Panc1 (cell line): ENCODE measurements around the gene VPS11. TPM values are rescaled to one million over a fixed set of nuclear protein-coding genes. Genes with fewer than 3 reads are reported as not detected.

ENCODE experiments used
- ATAC-seq: fragments of 200-7000 bp; cut with Tn5 transposase; 2 replicates; pipeline ENCODE4 v1.9.1; 2020; ENCODE audit warnings: mild to moderate bottlenecking, moderate library complexity
- BruUV-seq: library from RNA; stranded (reverse); fragments of 400-500 nt; replicated peaks from 2 replicates; lab custom pipeline; 2021; lab: Mats Ljungman, UMichigan
- CTCF ChIA-PET: fragments of 300-600 bp; sonication (Branson Sonifier 250); formaldehyde crosslinking; loops from one replicate; lab custom pipeline; 2022; ENCODE audit warnings: antibody characterized with exemption; lab: Charles Lee
- POLR2A ChIA-PET: fragments of 300-600 bp; sonication (Branson Sonifier 250); formaldehyde crosslinking; loops from one replicate; lab custom pipeline; 2022; ENCODE audit warnings: antibody characterized with exemption; lab: Charles Lee
- DNase-seq: peaks from one replicate; pipeline ENCODE4 v3.0.0-alpha.2; 2010; ENCODE audit warnings: low read depth, low spot score
- H3K27ac ChIP-seq: 2 replicates; pipeline ENCODE4 v1.5.1; 2011; ENCODE audit warnings: mild to moderate bottlenecking, low read length, inconsistent platforms
- H3K27me3 ChIP-seq: fragments of 200-500 bp; sonication (Bioruptor generic); 2 replicates; pipeline ENCODE4 v1.6.0; 2014; ENCODE audit warnings: low read length, inconsistent platforms; ENCODE audit not compliant: control insufficient read depth, insufficient read depth
- H3K36me3 ChIP-seq: fragments of 200-500 bp; sonication (Bioruptor generic); 2 replicates; pipeline ENCODE4 v1.5.1; 2014; ENCODE audit warnings: inconsistent platforms, mild to moderate bottlenecking, low read length, moderate library complexity; ENCODE audit not compliant: control insufficient read depth, insufficient read depth
- H3K4me1 ChIP-seq: 2 replicates; pipeline ENCODE4 v1.5.1; 2011; ENCODE audit warnings: inconsistent platforms, mild to moderate bottlenecking, low read length, moderate library complexity; ENCODE audit not compliant: control insufficient read depth, insufficient read depth
- H3K4me3 ChIP-seq, 2 experiments: 2 replicates each; pipeline ENCODE4 v1.5.1; 2011 to 2012; ENCODE audit warnings: low read depth in 2 of 2, low read length in 2 of 2, mild to moderate bottlenecking in 2 of 2, inconsistent platforms in 1 of 2, moderate library complexity in 1 of 2
- H3K9me3 ChIP-seq: fragments of 200-500 bp; sonication (Bioruptor generic); 2 replicates; pipeline ENCODE4 v1.5.1; 2014; ENCODE audit warnings: low read depth, mild to moderate bottlenecking, inconsistent platforms, low read length, moderate library complexity; ENCODE audit not compliant: control insufficient read depth, insufficient read depth
- POLR2AphosphoS5 ChIP-seq: IDR thresholded peaks from 2 replicates; pipeline ENCODE4 v1.6.1; 2012; ENCODE audit warnings: mild to moderate bottlenecking, low read depth, low read length, moderate library complexity
- SIN3A ChIP-seq: IDR thresholded peaks from 2 replicates; pipeline ENCODE4 v1.6.1; 2012; ENCODE audit warnings: low read depth, mild to moderate bottlenecking, low read length, moderate library complexity, borderline replicate concordance; ENCODE audit not compliant: insufficient read depth
- TCF7L2 ChIP-seq: IDR thresholded peaks from 2 replicates; pipeline ENCODE4 v1.6.1; 2011; ENCODE audit warnings: mild to moderate bottlenecking, low read depth, low read length, inconsistent platforms
- in situ Hi-C: cut with HindIII; loops from 2 replicates; pipeline ENCODE4 v1.10.0; 2016; ENCODE audit warnings: low sequenced_read_pairs, low pct_unique_long_range_greater_than_20kb
- intact Hi-C: fragments of 100-400 bp; cut with micrococcal nuclease; formaldehyde crosslinking; loops from one replicate; pipeline ENCODE4 v1.10.0; 2022; ENCODE audit not compliant: unreplicated experiment
- total RNA-seq: library from RNA; stranded (reverse); gene quantifications from one replicate; pipeline ENCODE4 v1.2.1, GENCODE V29; 2021; ENCODE audit not compliant: unreplicated experiment
- TF ChIP-seq, protein P1 (sequence below): fragments of 450-650 bp; IDR thresholded peaks from 2 replicates; pipeline ENCODE4 v1.5.1; 2017; ENCODE audit warnings: mild to moderate bottlenecking
- TF ChIP-seq, protein P2 (sequence below), 2 experiments: IDR thresholded peaks; 2 replicates each; pipeline ENCODE4 v1.6.1; 2011 to 2012; ENCODE audit warnings: low read depth in 2 of 2, control low read depth in 1 of 2, low read length in 1 of 2, mild to moderate bottlenecking in 1 of 2, moderate library complexity in 1 of 2; ENCODE audit not compliant: insufficient read depth in 1 of 2

VPS11 gene
- total RNA-seq, 1 experiment from 2014 or later, result 28.2 TPM

DNA sequence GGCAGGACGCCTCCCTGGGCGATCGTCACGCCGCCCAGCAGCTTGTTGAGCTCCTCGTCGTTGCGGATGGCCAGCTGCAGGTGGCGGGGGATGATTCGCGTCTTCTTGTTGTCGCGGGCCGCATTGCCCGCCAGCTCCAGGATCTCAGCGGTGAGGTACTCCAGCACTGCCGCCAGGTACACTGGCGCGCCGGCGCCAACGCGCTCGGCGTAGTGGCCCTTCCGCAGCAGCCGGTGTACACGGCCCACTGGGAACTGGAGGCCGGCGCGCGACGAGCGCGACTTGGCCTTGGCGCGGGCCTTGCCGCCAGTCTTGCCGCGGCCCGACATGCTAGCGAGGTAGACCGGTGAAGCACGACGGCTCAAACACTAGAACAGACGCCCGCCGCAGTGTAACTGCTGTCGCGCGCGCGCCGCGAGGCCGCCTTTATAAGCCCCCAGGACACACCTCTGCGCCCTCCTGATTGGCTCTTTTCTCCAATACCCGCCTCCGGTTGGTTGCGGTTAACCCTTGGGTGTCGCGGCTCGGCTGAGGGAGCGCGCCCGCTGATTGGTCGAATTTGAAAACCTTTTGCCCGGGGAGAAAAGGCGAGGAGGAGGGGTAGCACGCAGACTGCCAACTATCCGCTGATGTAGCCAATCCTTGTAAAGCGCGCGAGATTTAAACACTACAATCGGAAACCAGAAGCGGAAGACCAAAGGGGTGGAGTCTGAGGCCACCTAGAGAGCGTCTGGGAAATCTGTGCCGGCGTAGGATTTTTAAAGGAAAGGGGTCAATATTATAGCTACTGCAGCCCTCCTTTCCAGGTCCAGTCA lies 27.7 kb downstream of the VPS11 start:
- intact Hi-C loops, result no loop called here
- TF ChIP-seq, protein P1, sequence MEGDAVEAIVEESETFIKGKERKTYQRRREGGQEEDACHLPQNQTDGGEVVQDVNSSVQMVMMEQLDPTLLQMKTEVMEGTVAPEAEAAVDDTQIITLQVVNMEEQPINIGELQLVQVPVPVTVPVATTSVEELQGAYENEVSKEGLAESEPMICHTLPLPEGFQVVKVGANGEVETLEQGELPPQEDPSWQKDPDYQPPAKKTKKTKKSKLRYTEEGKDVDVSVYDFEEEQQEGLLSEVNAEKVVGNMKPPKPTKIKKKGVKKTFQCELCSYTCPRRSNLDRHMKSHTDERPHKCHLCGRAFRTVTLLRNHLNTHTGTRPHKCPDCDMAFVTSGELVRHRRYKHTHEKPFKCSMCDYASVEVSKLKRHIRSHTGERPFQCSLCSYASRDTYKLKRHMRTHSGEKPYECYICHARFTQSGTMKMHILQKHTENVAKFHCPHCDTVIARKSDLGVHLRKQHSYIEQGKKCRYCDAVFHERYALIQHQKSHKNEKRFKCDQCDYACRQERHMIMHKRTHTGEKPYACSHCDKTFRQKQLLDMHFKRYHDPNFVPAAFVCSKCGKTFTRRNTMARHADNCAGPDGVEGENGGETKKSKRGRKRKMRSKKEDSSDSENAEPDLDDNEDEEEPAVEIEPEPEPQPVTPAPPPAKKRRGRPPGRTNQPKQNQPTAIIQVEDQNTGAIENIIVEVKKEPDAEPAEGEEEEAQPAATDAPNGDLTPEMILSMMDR, result peak; percentile 65
- TF ChIP-seq, protein P2, sequence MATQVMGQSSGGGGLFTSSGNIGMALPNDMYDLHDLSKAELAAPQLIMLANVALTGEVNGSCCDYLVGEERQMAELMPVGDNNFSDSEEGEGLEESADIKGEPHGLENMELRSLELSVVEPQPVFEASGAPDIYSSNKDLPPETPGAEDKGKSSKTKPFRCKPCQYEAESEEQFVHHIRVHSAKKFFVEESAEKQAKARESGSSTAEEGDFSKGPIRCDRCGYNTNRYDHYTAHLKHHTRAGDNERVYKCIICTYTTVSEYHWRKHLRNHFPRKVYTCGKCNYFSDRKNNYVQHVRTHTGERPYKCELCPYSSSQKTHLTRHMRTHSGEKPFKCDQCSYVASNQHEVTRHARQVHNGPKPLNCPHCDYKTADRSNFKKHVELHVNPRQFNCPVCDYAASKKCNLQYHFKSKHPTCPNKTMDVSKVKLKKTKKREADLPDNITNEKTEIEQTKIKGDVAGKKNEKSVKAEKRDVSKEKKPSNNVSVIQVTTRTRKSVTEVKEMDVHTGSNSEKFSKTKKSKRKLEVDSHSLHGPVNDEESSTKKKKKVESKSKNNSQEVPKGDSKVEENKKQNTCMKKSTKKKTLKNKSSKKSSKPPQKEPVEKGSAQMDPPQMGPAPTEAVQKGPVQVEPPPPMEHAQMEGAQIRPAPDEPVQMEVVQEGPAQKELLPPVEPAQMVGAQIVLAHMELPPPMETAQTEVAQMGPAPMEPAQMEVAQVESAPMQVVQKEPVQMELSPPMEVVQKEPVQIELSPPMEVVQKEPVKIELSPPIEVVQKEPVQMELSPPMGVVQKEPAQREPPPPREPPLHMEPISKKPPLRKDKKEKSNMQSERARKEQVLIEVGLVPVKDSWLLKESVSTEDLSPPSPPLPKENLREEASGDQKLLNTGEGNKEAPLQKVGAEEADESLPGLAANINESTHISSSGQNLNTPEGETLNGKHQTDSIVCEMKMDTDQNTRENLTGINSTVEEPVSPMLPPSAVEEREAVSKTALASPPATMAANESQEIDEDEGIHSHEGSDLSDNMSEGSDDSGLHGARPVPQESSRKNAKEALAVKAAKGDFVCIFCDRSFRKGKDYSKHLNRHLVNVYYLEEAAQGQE (IDR thresholded peaks at IDR 0.05; ENCODE audit: insufficient read depth in 1 of 2, low read depth in 2 of 2, low read length in 1 of 2), result peak in 1 of 2 experiments; percentile 61; a peak in 2 of 4 replicates
- TF ChIP-seq TCF7L2 (peak; percentile 77), POLR2AphosphoS5 (peak; percentile 100), SIN3A (peak; percentile 88)

DNA sequence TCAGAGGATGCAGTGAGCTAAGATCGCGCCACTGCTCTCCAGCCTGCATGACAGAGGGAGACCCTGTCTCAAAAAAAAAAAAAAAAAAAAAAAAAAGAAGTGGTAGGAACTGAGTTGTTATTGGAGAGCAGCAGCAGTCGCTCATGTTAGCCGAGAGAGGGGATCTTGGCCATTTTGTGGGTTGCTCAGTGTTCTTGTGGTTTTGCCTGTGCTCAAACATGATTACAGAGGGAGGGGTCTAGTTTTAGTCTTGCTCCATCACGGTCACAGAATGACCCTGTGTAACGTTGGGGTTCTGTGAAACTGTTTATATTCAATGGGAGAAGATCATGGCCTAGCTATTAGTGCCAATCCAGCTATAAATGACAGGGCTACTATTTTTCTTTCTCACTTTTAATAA lies 32.1 kb downstream of the VPS11 start:
- ChIA-PET POLR2A (interaction anchor here (0.6 kb wide), 1 partner anchor 28 kb away, joined by 11 read pairs; no protein-coding TSS in a partner anchor), CTCF (interaction anchor here (0.6 kb wide), 1 partner anchor 239 kb away, joined by 6 read pairs; no protein-coding TSS in a partner anchor)
- 0 out of 2 replicates have a peak, but pooled peaks cover 6% of the 10 kb centered on the region for H3K36me3 ChIP-seq
- H3K27me3 ChIP-seq, result no peaks in the 10 kb centered on the region
- intact Hi-C loops, result loop anchor here (2.0 kb wide), 1 partner anchor 223 kb away; no protein-coding TSS in a partner anchor
- no TSS peak for BruUV-seq
- no peak overlapping the region for H3K4me3 ChIP-seq
- H3K9me3 ChIP-seq, result no peaks in the 10 kb centered on the region
- in situ Hi-C loops, result no loop called here
- peaks cover 16% of the 10 kb centered on the region for H3K4me1 ChIP-seq
- ATAC-seq, result no peak
- DNase-seq, result no peak
- peak overlapping the region; percentile 99; the same call in 1 of the 2 replicates for H3K27ac ChIP-seq
- TF ChIP-seq, protein P1, result no peak
- no peak for TF ChIP-seq TCF7L2
- TF ChIP-seq POLR2AphosphoS5, result no peak
- no peak for TF ChIP-seq SIN3A
- TF ChIP-seq, protein P2 (IDR thresholded peaks at IDR 0.05; ENCODE audit: insufficient read depth in 1 of 2, low read depth in 2 of 2, low read length in 1 of 2), result no peak

More for the DNA sequence above, 27.7 kb downstream of the VPS11 start:
- peak overlapping the region; percentile 94 for H3K27ac ChIP-seq
- peak overlapping the region; percentile 81 to 94 for H3K4me3 ChIP-seq
- H3K27me3 ChIP-seq, result no peaks in the 10 kb centered on the region
- H3K4me1 ChIP-seq, result peaks cover 23% of the 10 kb centered on the region
- H3K36me3 ChIP-seq, result peaks cover 12% of the 10 kb centered on the region
- peak; percentile 99 for DNase-seq
- ATAC-seq, result peak; percentile 90
- POLR2A ChIA-PET, result interaction anchor here (0.6 to 0.9 kb wide), 3 partner anchors 10 to 115 kb away, joined by 3 read pairs; no protein-coding TSS in a partner anchor
- in situ Hi-C loops, result no loop called here
- BruUV-seq, result no TSS peak
- CTCF ChIA-PET, result interaction anchor here (0.7 kb wide), 1 partner anchor 223 kb away, joined by 4 read pairs; no protein-coding TSS in a partner anchor
- no peaks in the 10 kb centered on the region for H3K9me3 ChIP-seq
